HG03095 (cell line): Measurements from ENCODE around the gene RIMBP2.

Source experiments
- ATAC-seq: cut with Tn5 transposase; IDR thresholded peaks from one replicate; pipeline ENCODE4 v1.9.1; 2021; ENCODE audit warnings: moderate library complexity; ENCODE audit not compliant: unreplicated experiment

Gene RIMBP2

DNA sequence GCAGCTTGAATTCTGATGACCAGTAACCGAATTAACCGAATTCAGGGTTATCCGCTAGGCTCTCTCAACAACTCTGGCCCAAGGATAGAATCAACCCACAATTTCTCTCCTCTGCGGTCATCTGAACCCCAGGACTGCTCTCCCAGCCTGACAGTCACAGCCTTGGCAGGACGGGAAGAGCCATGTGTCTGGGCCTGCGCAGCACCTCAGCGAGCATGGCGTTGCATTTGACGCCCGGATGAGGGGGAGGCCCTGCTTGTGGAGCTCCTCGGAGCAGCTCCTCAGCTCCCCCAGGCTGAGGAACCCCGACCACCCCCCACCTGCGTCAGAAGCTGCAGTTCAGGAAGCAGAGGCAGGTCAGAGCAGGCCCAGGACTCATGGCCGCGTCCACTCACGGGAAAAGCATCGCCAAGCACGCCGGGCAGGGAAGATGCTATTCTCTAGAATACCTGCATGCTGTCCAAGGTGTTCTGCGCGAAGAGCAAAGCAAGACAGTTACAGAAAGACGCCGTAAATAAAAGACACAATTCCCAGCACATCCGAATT lies 247.3 kb downstream of the RIMBP2 start:
- ATAC-seq, result no peak

DNA sequence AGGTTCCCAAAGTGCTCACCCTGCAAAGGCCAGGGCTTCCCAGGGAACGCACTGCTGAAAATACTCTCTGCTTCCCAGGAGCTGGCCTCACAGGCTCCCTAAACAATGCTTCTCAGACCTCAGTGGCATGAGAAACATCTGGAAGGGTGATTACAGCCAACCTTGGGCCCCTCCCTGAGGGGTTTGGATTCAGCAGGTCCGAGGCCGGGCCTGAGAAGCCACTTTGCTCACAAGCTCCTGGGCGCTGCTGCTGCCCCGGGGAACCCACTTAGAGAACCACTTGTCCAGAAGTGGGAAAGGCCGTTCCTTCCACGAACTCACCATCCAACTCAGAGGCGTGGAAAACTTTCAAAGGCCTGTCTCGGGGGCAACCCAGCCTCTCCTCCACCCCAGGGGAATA lies 247.9 kb downstream of the RIMBP2 start:
- no peak for ATAC-seq

DNA sequence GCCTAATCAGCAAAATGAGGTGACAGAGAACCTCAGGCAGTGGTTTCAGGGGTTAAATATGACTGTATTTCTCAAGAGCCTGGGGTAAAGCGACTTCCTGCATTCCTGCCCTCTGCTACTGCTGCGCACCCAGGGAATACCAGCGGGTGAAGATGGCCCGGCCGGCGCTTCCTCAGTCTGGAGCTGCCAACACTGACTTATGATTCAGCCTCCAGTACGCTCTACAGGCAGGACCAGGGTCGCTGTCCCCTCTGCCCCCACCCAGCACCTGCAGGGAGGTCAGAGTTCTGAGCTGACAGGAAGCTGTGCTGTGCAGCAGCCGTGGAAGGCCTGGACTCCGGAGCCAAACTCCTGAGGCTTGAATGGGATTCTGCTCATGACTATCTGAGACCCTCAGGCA lies 250.5 kb downstream of the RIMBP2 start:
- ATAC-seq, result no peak

DNA sequence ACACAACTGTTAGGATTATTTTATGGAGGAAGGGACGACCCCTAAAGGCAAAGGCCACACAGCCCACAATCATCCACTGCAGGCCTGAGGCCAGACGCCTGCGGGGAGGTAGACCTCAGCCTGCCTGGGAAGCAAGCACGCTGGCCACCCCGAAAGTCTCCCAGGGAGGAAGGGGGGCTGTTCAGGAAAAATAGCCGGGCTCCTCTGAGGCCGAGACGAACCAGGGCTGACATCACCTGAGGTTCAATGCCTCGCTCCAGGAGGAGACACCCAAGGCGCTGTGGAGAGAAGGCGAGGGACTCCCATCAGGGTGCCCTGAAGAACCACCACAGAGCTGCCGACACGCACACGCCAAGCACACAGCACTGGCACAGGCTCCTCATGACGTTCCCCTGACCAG lies 251.1 kb downstream of the RIMBP2 start:
- no peak for ATAC-seq

DNA sequence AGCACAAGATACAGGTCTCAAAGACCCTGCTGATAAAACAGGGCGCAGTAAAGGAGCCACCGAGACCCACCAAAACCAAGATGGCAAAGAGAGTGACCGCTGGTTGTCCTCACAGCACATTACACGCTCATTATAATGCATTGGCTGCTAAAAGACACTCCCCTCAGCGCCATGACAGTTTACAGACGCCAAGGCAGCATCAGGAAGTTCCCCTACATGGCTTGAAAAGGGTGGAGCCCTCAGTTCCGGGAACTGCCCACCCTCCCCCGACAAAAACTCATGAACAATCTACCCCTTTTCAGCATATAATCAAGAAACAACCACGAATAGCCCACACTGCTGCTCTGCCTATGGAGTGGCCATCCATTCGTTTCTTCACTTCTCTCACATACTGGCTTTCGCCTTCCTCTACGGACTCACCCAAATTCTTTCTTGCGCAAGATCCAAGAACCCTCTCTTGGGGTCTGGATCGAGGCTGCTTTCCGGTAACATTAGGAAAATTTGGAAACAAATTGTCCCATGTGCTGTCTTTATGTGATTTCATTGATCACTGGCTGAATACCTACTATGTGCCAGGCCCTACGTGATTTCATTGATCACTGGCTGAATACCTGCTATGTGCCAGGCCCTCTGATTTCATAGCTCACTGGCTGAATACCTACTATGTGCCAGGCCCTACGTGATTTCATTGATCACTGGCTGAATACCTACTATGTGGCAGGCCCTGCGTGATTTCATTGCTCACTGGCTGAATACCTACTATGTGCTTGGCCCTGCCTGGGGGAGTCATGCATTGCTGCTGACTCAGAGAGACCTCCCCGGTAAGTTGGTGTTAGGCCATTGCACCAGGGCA lies 252.1 kb downstream of the RIMBP2 start:
- no peak for ATAC-seq

DNA sequence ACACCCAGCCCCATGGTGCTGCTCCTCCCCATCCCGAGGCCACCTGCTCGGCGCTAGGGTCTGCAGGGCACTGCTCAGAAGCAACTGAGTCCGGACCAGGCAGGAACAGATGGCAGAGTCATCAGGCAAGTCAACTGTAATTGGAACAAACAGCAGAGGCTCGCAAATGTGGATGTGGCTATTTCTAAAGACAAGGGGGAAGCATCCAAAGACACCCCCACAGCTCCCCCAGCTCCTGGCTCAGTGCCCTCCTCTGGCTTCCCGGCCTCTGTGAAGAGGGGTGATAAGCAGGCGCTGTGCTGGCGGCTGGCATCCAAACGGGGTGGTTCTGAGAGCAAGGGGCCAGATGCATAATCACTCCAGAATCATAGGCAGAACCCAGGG lies 252.8 kb downstream of the RIMBP2 start:
- ATAC-seq, result no peak

DNA sequence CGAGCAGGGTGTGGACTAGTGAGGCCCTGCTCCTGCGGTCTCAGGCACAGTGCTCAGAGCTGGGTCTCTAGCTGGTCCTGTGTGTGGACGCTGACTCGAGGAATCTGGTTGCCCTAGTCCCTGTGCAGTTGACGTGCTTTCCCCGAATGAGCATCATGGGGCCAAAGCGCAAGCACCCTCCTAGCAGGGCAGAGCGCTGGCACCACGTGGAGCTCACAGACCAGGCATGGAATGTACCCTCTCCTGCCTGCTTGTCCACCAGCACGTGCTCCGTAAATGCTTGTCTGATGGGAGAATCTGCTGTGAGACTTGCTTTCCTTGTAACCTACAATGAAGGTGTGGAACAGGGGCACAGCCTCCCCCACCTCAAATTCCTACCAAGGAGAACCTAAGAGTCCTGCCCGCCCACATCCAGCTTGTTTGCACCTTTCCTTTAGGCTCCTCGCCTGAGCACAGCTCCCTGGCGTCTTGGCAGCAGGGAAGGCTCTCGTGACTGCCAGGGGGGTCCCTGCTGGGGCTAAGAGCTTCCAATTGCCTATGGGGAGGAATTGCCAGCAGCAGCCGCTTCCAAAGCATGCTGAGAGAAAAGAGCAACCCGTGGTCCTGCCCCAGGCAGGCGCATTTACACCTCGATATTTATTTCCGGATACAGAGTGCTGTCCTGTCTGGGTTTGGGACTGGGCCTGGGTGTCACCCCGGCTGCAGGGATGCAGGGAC lies 253.4 kb downstream of the RIMBP2 start:
- no peak for ATAC-seq

DNA sequence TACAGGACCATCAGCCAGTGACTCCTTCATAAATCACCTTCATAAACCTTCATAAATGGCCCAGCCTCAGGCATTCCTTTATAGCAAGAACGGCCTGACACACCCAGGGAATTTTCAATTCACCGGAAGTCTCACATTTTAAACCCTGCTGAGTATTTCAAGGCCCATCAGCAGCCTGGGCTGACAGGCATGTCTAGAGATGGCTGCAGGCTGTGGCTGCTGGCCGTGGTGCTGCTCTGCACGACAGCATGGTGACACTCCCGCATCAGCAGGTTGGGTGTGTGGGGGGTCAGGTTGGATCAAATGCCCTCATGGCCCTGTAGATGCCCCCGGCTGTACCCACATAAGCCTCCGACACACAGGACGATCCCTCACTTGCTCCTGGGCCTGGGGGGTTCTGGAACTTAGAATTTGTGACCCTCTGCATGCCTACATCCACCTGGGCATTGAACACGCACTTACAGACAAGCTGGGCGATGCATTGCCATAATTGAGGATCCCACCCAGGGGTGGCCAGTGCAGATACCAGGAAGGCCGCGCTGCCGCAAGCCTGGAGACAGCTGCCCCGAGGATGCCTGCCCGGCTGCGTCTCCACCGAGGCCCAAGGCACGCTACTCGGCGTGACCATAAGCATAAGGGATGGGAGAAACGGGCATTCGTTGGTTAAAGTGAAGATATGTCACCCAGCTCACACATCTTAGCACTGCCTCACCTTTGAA lies 254.1 kb downstream of the RIMBP2 start:
- no peak for ATAC-seq

DNA sequence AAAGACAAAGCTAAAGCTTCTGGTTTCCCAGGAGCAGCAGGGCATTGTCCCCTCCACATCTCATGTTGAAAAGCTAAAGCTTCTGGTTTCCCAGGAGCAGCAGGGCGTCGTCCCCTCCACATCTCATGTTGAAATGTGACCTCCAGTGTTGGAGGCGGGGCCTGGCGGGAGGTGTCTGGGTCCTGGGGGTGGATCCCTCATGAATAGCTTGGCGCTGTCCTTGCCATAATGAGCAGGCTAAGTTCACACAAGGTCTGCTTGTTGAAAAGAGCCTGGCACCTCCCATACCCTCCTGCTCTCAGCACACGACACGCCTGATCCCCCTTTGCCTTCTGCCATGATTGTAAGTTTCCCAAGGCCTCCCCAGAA lies 254.7 kb downstream of the RIMBP2 start:
- no peak for ATAC-seq

DNA sequence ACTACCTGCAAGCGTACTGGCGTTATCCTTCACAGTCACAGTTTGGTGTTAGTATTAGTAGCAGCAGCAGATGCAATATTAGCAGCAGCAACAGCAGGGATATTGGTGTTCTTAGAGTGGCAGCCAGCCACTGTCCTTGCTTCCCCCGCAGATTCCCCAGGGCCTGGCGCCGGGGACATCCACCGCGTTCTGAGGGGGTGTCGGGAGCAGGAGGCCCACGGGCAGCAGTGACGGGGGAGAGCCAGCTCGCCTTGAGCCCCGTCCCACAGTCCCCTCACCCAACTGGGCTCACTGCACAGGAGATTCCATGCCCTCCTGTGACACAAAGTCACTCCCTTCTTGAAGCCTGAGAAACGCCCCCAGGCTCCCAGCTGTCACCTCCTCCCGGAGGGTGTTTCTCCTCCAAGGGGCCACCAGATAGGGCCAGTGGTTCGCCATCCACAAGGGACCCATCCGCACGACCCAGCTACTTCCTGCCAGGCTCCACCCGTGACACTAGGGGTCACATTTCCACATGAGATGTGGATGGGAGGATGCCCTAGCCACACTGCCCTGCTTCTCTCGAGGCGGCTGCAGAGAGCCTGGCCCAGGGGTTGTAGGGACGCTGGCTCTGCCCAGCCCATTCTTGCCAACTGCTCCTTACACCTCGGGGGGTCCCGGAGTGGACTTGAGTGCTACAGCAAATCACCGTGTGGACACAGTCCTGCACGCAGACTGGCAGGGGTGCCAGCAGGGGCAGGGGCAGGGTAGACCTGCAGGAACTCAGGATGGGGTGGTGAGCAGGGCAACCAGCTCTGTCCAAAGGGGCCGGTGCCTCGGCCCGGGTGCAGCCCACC lies 255.3 kb downstream of the RIMBP2 start:
- ATAC-seq, result no peak

DNA sequence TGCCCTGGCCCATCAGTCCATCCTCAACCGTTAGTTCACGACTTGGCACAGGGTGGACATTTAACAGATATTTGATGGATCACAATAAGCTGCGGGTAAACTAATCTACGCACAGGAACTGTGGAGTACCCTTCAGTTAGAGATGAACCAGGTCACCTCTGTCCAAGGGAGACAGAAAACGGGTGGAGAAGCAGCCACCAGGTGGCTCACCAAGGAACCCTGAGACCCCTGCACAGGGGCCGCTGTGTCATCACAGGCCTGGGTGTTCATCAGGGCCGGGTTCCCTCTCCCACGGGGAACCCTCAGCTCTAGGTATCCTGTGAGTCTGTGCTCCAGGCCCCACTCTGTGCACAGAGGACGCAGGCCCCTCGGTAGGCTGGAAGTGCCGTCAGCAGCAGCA lies 256.2 kb downstream of the RIMBP2 start:
- no peak for ATAC-seq

DNA sequence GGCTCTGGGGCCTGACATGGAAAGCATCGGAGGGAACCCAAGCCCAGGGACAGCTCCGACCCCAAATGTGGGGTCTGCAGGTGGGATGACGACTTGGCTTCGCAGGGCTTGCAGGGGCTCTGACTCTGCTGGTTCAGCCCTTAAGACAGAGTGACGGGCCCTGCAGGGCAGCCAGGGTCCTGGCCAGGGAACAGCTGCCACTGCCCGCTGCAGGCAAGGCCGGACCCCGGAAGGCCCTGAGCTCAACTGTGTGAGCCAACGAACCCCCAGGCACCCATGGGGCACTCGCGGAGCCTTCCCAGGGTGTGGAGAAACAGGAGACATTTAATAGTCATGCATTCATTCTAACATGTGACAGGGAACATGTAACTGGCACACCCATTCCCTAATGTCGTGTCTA lies 257.8 kb downstream of the RIMBP2 start:
- no peak for ATAC-seq

DNA sequence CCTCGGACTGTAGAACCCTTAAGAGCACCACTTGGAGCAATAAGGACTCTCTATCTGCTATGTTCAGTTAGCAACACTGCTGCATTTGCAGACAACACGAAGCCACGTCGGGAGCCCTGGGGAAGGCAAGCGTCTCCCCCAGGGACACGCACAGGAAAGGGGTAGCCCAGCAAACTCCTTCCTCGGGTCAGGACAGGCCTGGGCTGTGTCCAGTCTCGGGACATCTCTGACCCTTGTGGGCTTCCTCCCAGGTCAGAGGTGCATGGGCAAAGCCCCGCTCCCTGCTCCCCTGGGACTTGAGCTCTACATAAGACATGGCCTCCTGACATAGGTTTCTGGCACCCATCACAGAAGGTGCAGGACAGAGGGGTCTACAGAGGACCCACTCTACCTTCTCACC lies 258.9 kb downstream of the RIMBP2 start:
- ATAC-seq, result no peak

DNA sequence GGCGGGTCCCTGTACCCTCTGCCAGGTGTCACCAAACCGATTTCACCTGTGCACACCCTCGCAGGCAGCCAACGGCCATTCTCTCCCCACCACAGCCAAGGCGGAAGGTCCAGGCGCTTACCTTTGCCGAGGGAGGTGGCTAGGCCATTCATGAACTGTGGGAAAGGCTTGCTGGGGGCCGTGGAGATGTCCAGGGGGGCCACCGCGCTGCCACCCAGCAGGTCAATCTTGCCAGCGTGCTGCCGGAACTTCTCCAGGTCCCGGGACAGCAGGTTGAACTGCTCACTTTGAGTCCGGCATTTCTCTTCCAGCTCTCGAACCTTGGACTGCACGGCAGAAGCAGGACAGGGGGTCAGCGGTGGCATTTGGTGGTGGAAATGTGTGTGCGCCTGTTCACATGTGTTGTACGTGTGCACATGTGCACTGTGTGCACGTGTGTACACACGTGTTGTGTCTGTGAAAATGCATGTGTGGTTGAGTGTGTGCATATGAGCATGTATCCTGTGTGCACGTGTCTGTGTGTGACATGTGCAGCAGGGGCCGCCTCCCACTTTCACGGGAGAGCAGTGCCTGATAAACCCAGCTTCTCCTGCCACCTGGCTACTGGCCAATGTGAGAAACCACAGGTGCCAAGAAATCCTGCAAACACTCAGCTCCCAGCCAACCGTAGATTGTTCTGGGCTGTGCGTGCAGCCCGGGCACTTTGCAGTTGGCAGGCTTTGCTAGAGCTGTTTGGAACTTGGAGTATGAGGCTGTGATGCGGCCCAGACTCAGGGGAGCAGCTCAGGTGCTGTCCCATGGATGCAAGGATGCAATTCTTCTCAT lies 259.5 kb downstream of the RIMBP2 start:
- ATAC-seq, result no peak

DNA sequence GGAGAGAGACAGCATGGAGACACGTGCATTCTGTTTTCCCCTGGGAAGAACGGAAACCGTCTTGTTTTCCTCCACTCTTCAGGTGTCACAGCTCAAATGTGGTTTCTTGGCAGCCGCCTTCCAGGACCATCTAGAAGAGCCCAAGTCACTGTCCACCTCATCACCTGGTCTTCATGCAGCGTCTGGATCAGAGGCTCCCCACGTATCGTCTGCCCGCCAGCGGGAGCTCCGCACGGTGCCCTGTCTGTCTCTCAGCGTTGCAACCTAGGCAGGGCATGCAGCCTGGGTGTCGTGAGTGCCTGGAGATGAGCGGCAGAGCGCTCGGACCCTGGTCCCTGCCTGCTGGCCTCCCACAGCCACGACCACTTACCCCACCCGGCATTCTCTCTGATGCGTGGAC lies 260.9 kb downstream of the RIMBP2 start:
- ATAC-seq, result no peak

DNA sequence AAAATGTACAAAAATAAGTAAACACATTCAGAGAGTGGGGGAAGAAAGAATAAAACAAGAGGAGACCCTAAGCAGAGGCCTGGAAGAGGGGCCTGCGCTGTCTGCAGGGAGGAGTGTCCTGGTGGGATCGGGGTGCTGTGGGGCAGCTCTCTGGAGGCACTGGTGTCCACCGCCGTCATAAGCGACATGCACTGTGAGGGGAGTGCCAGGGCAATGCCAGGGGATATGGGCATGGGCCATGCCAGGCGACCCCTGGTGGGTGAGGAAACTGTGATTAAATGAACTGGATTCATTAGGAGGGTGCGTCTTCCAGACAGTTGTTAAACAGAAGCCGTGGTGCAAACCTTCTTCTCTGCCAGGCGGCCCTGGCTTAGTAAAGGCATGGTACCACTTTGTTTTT lies 261.8 kb downstream of the RIMBP2 start:
- ATAC-seq, result no peak

DNA sequence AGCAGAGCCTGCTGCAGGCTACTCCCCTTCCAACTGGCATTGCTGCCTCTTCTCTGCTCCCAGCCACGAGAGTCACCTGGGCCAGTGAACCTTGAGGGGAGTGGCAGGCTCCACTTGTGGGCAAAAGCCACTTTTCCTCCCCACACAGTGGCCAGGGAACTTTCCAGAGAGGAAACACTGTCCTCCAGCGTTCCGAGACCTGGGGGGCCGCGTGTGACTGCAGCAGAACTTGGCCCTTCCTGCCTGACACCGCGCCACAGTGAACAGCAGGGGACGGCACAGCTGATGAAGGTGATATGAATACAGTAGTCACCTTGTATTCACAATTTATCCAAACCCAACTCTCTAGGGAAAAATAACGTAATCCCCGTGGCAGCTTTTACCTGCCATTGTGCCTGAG lies 263.6 kb downstream of the RIMBP2 start:
- ATAC-seq, result no peak

DNA sequence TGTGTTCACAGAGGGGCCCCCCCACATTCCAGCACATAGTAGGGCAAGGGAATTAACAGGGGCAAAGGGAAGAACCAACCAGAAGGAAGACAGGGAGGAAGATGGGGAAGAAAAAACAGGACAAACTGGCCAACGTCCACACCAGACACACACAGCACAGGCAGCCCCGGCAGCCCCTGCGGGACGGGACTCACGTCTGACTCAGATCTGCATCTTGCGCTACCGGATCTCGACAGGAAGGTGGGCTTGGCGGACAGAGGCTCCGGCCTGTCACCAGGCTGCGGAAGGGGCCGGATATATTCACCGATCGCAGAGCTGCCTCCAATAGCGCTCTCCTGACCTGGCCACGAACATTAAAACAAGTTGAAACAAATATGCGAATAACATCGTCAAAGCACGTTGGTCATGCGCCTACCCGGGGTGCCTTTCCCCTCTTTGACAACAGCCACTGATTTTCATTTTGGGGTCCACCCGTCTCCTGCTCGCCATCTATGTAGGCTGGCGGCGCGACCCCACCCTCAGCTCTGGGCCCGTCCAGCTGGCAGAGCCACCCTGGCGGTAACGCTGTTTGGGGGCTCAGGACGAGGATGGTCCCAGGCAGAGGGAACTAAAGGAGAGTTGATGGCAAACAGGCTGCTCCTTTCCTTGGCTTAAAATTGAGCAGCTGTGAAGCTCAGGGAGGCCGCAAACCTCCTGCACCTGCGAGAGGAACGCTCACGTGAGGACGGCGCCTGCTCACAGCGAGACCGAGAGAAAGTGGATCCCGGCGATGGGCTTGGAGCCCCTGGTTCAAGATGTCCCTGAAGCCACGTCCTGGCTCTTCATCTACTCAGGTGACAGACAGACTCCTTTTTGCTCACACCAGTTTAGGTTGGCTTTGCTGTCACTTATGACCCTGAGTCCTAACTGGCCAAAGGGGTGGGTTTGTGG lies 264.8 kb downstream of the RIMBP2 start:
- ATAC-seq, result no peak

DNA sequence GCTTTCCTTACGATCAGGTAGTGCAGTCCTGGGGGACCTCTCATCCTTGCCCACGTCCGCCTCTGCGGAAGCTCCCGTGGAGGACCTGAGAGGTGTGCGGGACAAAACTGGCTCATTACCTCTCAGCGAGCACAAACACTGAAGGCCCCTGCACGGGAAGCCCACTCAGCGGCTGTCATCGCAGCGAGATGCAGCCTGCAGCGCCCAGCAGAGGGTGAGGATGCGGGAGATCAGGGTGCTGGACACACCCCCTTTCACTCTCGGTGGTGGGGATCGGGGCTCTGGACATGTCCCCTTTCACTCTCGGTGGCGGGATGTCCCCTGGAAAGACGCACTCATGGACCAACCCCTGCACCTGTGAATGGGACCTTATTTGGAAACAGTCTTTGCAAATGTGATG lies 266.8 kb downstream of the RIMBP2 start:
- ATAC-seq, result no peak
